HEK293 (cell line): ENCODE data around the gene PMFBP1.
A peak's percentile ranks its signal among the peaks of the same experiment; 100 is the strongest.

Experiments
- GLI2 ChIP-seq: fragments of 450-650 bp; formaldehyde crosslinking; IDR thresholded peaks from 2 replicates; pipeline ENCODE4; 2017; ENCODE audit warnings: missing biosample characterization, missing genetic modification characterization, low read depth, borderline replicate concordance
- OSR2 ChIP-seq: fragments of 450-650 bp; formaldehyde crosslinking; IDR thresholded peaks from 2 replicates; pipeline ENCODE4 v1.5.1; 2016; ENCODE audit warnings: missing biosample characterization, missing genetic modification characterization
- SP3 ChIP-seq: fragments of 450-650 bp; formaldehyde crosslinking; IDR thresholded peaks from 2 replicates; pipeline ENCODE4 v1.5.1; 2016; ENCODE audit warnings: missing biosample characterization, missing genetic modification characterization
- YY2 ChIP-seq: fragments of 450-650 bp; formaldehyde crosslinking; IDR thresholded peaks from 2 replicates; pipeline ENCODE4 v1.5.1; 2016; ENCODE audit warnings: missing biosample characterization, missing genetic modification characterization
- ZBTB10 ChIP-seq: fragments of 450-650 bp; formaldehyde crosslinking; IDR thresholded peaks from 2 replicates; pipeline ENCODE4 v1.5.1; 2016; ENCODE audit warnings: missing biosample characterization, missing genetic modification characterization
- ZBTB20 ChIP-seq: fragments of 450-650 bp; formaldehyde crosslinking; IDR thresholded peaks from 2 replicates; pipeline ENCODE4 v1.5.1; 2016; ENCODE audit warnings: missing biosample characterization, missing genetic modification characterization
- ZBTB6 ChIP-seq: fragments of 450-650 bp; formaldehyde crosslinking; IDR thresholded peaks from 2 replicates; pipeline ENCODE4 v1.5.1; 2017; ENCODE audit warnings: missing biosample characterization, missing genetic modification characterization
- ZFP3 ChIP-seq: fragments of 450-650 bp; formaldehyde crosslinking; IDR thresholded peaks from 2 replicates; pipeline ENCODE4 v1.5.1; 2016; ENCODE audit warnings: low read depth, missing biosample characterization, missing genetic modification characterization
- ZNF112 ChIP-seq: fragments of 450-650 bp; formaldehyde crosslinking; IDR thresholded peaks from 2 replicates; pipeline ENCODE4 v1.5.0; 2017; ENCODE audit warnings: missing biosample characterization, missing genetic modification characterization
- ZNF132 ChIP-seq: fragments of 450-650 bp; formaldehyde crosslinking; IDR thresholded peaks from 2 replicates; pipeline ENCODE4 v1.5.1; 2017; ENCODE audit warnings: missing biosample characterization, missing genetic modification characterization, borderline replicate concordance
- ZNF155 ChIP-seq: fragments of 450-650 bp; formaldehyde crosslinking; IDR thresholded peaks from 2 replicates; pipeline ENCODE4 v1.5.1; 2016; ENCODE audit warnings: missing biosample characterization, missing genetic modification characterization
- ZNF184 ChIP-seq: fragments of 450-650 bp; IDR thresholded peaks from 2 replicates; pipeline ENCODE4 v1.5.1; 2018; ENCODE audit warnings: missing biosample characterization, mild to moderate bottlenecking, missing genetic modification characterization
- ZNF2 ChIP-seq: fragments of 450-650 bp; formaldehyde crosslinking; IDR thresholded peaks from 2 replicates; pipeline ENCODE4 v1.5.1; 2016; ENCODE audit warnings: missing biosample characterization, missing genetic modification characterization
- ZNF221 ChIP-seq: fragments of 450-650 bp; formaldehyde crosslinking; IDR thresholded peaks from 2 replicates; pipeline ENCODE4 v1.5.1; 2017; ENCODE audit warnings: missing biosample characterization, missing genetic modification characterization, borderline replicate concordance
- ZNF26 ChIP-seq: fragments of 450-650 bp; formaldehyde crosslinking; IDR thresholded peaks from 2 replicates; pipeline ENCODE4 v1.5.1; 2016; ENCODE audit warnings: missing biosample characterization, missing genetic modification characterization
- ZNF324 ChIP-seq: fragments of 450-650 bp; formaldehyde crosslinking; IDR thresholded peaks from 2 replicates; pipeline ENCODE4 v1.5.1; 2016; ENCODE audit warnings: missing biosample characterization, missing genetic modification characterization
- ZNF449 ChIP-seq: fragments of 450-650 bp; formaldehyde crosslinking; IDR thresholded peaks from 2 replicates; pipeline ENCODE4 v1.5.1; 2017; ENCODE audit warnings: missing biosample characterization, mild to moderate bottlenecking, missing genetic modification characterization, moderate library complexity
- ZNF600 ChIP-seq: fragments of 450-650 bp; formaldehyde crosslinking; IDR thresholded peaks from 2 replicates; pipeline ENCODE4 v1.5.1; 2016; ENCODE audit warnings: missing biosample characterization, missing genetic modification characterization
- ZNF658 ChIP-seq: fragments of 450-650 bp; formaldehyde crosslinking; IDR thresholded peaks from 2 replicates; pipeline ENCODE4; 2016; ENCODE audit warnings: missing biosample characterization, missing genetic modification characterization
- ZNF677 ChIP-seq: fragments of 450-650 bp; IDR thresholded peaks from 2 replicates; pipeline ENCODE4 v1.5.0; 2018; ENCODE audit warnings: missing biosample characterization, mild to moderate bottlenecking, missing genetic modification characterization, moderate library complexity
- TF ChIP-seq, protein P1 (sequence below): fragments of 450-650 bp; formaldehyde crosslinking; IDR thresholded peaks from 2 replicates; pipeline ENCODE4 v1.5.1; 2016; ENCODE audit warnings: missing biosample characterization, missing genetic modification characterization
- TF ChIP-seq, protein P2 (sequence below): fragments of 450-650 bp; formaldehyde crosslinking; IDR thresholded peaks from 2 replicates; pipeline ENCODE4 v1.5.1; 2016; ENCODE audit warnings: missing biosample characterization, missing genetic modification characterization
- TF ChIP-seq, protein P3 (sequence below): fragments of 450-650 bp; IDR thresholded peaks from 2 replicates; pipeline ENCODE4 v1.5.1; 2018; ENCODE audit warnings: missing biosample characterization, mild to moderate bottlenecking, missing genetic modification characterization
- TF ChIP-seq, protein P4 (sequence below): fragments of 450-650 bp; formaldehyde crosslinking; IDR thresholded peaks from 2 replicates; pipeline ENCODE4 v1.5.1; 2016; ENCODE audit warnings: missing biosample characterization, missing genetic modification characterization

PMFBP1 gene

GRCh38 chr16:72093448-72094265 lies 78.3 kb downstream of the PMFBP1 start, which contains the start of the genes DHX38 and TXNL4B (continued):
- TF ChIP-seq, protein P1, sequence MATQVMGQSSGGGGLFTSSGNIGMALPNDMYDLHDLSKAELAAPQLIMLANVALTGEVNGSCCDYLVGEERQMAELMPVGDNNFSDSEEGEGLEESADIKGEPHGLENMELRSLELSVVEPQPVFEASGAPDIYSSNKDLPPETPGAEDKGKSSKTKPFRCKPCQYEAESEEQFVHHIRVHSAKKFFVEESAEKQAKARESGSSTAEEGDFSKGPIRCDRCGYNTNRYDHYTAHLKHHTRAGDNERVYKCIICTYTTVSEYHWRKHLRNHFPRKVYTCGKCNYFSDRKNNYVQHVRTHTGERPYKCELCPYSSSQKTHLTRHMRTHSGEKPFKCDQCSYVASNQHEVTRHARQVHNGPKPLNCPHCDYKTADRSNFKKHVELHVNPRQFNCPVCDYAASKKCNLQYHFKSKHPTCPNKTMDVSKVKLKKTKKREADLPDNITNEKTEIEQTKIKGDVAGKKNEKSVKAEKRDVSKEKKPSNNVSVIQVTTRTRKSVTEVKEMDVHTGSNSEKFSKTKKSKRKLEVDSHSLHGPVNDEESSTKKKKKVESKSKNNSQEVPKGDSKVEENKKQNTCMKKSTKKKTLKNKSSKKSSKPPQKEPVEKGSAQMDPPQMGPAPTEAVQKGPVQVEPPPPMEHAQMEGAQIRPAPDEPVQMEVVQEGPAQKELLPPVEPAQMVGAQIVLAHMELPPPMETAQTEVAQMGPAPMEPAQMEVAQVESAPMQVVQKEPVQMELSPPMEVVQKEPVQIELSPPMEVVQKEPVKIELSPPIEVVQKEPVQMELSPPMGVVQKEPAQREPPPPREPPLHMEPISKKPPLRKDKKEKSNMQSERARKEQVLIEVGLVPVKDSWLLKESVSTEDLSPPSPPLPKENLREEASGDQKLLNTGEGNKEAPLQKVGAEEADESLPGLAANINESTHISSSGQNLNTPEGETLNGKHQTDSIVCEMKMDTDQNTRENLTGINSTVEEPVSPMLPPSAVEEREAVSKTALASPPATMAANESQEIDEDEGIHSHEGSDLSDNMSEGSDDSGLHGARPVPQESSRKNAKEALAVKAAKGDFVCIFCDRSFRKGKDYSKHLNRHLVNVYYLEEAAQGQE (tag by site-specific recombination), result no peak; the same call in none of the 2 replicates
- no peak for TF ChIP-seq ZNF221 (tag by site-specific recombination)
- TF ChIP-seq ZBTB10, result no peak
- TF ChIP-seq, protein P2, sequence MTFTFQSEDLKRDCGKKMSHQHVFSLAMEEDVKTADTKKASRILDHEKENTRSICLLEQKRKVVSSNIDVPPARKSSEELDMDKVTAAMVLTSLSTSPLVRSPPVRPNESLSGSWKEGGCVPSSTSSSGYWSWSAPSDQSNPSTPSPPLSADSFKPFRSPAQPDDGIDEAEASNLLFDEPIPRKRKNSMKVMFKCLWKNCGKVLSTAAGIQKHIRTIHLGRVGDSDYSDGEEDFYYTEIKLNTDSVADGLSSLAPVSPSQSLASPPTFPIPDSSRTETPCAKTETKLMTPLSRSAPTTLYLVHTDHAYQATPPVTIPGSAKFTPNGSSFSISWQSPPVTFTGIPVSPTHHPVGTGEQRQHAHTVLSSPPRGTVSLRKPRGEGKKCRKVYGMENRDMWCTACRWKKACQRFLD, result no peak
- no peak for TF ChIP-seq ZNF112 (tag by site-specific recombination)
- peak; percentile 89 for TF ChIP-seq YY2 (tag by site-specific recombination)
- TF ChIP-seq ZFP3 (tag by site-specific recombination), result no peak
- TF ChIP-seq ZBTB6 (tag by site-specific recombination), result peak; percentile 21; the same call in 1 of the 2 replicates
- TF ChIP-seq ZNF324 (tag by site-specific recombination), result no peak
- no peak for TF ChIP-seq ZNF184 (tag by site-specific recombination)
- no peak for TF ChIP-seq ZNF658 (tag by site-specific recombination)
- no peak for TF ChIP-seq ZNF155 (tag by site-specific recombination)
- no peak for TF ChIP-seq ZNF132 (tag by site-specific recombination)
- TF ChIP-seq, protein P3, sequence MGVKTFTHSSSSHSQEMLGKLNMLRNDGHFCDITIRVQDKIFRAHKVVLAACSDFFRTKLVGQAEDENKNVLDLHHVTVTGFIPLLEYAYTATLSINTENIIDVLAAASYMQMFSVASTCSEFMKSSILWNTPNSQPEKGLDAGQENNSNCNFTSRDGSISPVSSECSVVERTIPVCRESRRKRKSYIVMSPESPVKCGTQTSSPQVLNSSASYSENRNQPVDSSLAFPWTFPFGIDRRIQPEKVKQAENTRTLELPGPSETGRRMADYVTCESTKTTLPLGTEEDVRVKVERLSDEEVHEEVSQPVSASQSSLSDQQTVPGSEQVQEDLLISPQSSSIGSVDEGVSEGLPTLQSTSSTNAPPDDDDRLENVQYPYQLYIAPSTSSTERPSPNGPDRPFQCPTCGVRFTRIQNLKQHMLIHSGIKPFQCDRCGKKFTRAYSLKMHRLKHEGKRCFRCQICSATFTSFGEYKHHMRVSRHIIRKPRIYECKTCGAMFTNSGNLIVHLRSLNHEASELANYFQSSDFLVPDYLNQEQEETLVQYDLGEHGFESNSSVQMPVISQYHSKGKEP, result no peak
- TF ChIP-seq ZNF600 (tag by site-specific recombination), result no peak
- TF ChIP-seq ZNF2 (tag by site-specific recombination), result 0 out of 2 replicates have a peak, but pooled peaks have one; percentile 27
- no peak for TF ChIP-seq GLI2 (tag by site-specific recombination)
- TF ChIP-seq SP3 (tag by site-specific recombination), result peak; percentile 96
- no peak for TF ChIP-seq ZNF449
- TF ChIP-seq ZNF26 (tag by site-specific recombination), result no peak
- TF ChIP-seq, protein P4, sequence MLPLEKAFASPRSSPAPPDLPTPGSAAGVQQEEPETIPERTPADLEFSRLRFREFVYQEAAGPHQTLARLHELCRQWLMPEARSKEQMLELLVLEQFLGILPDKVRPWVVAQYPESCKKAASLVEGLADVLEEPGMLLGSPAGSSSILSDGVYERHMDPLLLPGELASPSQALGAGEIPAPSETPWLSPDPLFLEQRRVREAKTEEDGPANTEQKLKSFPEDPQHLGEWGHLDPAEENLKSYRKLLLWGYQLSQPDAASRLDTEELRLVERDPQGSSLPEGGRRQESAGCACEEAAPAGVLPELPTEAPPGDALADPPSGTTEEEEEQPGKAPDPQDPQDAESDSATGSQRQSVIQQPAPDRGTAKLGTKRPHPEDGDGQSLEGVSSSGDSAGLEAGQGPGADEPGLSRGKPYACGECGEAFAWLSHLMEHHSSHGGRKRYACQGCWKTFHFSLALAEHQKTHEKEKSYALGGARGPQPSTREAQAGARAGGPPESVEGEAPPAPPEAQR (tag by site-specific recombination), result no peak
- TF ChIP-seq ZNF677 (tag by site-specific recombination), result no peak
- TF ChIP-seq ZBTB20 (tag by site-specific recombination), result peak; percentile 59
- TF ChIP-seq OSR2 (tag by site-specific recombination), result no peak
